Aorta (tissue), 5 donors: ENCODE results near the gene ARHGAP4. TPM values are rescaled to one million over a fixed set of nuclear protein-coding genes. Genes with fewer than 3 reads are reported as not detected.

ENCODE experiments used
- ATAC-seq: fragments of 200-7000 bp; cut with Tn5 transposase; one replicate; pipeline ENCODE4 v1.9.1; 2022; ENCODE audit warnings: moderate library complexity; ENCODE audit not compliant: low FRiP score
- DNase-seq, 2 donors: peaks; one replicate each; pipeline ENCODE4 v3.0.0-alpha.2; 2020
- H3K27ac ChIP-seq, 2 donors: one replicate each; pipeline ENCODE4 v1.5.1; 2013; ENCODE audit warnings: low read length in 2 of 2, mild to moderate bottlenecking in 2 of 2, moderate library complexity in 2 of 2, control low read depth in 1 of 2, inconsistent platforms in 1 of 2, low read depth in 1 of 2
- H3K27me3 ChIP-seq, 2 donors: one replicate each; pipeline ENCODE4 v1.6.1; 2013; ENCODE audit warnings: control low read depth in 1 of 2, low read length in 1 of 2, mild to moderate bottlenecking in 1 of 2, moderate library complexity in 1 of 2; ENCODE audit not compliant: insufficient read depth in 2 of 2, control insufficient read depth in 1 of 2
- H3K36me3 ChIP-seq, 2 donors: one replicate each; pipeline ENCODE4 v1.6.1; 2013; ENCODE audit warnings: control low read depth in 1 of 2, low read length in 1 of 2, mild to moderate bottlenecking in 1 of 2; ENCODE audit not compliant: insufficient read depth in 2 of 2, control insufficient read depth in 1 of 2
- H3K4me1 ChIP-seq, 2 donors: one replicate each; pipeline ENCODE4 v1.6.1; 2013; ENCODE audit warnings: low read length in 2 of 2, control low read depth in 1 of 2, mild to moderate bottlenecking in 1 of 2, moderate library complexity in 1 of 2; ENCODE audit not compliant: insufficient read depth in 2 of 2, control insufficient read depth in 1 of 2
- H3K4me3 ChIP-seq, 2 donors: one replicate each; pipeline ENCODE4 v1.5.1; 2013; ENCODE audit warnings: low read length in 2 of 2, control low read depth in 1 of 2, mild to moderate bottlenecking in 1 of 2
- H3K9me3 ChIP-seq: one replicate; pipeline ENCODE4 v1.6.1; 2013; ENCODE audit warnings: mild to moderate bottlenecking, low read length; ENCODE audit not compliant: control insufficient read depth
- WGBS, 2 donors: extraction: QIAGEN DNeasy Blood & Tissue Kit; methylation state at CpG; one replicate each; pipeline ENCODE4 v1.1.7; 2013; 5-methylcytosine and 5-hydroxymethylcytosine counted together
- intact Hi-C, 2 donors: fragments of 100-400 bp; cut with DNase I; formaldehyde crosslinking; loops; one replicate each; pipeline versions ENCODE4 v1.14.2 to v1.15.0; 2022
- polyA plus RNA-seq, 2 donors: library from polyadenylated mRNA; stranded (reverse); fragments of 200-250 nt; gene quantifications; one replicate each; pipeline ENCODE4 v1.2.3, GENCODE V29; 2013
- total RNA-seq, 2 donors: library from RNA; stranded (reverse); fragmentation: NEBNext Ultra II Directional; extraction: Animal tissue kit (Norgen Biotek cat#: 25700); gene quantifications; one replicate each; pipeline ENCODE4 v1.2.1, GENCODE V29; 2021
- donor health status: healthy with polysubstance abuse.
- donor health status: Bipolar disorder and iron deficiency.
- donor health status: DM: no; HTN: no; CAD: no.
- donor health status: DM: no; HTN: no; CAD: no.
- donor health status: DM: yes; HTN: yes; CAD: no.

Gene ARHGAP4
- total and polyA plus RNA-seq, 4 donors, result 13.5 to 81.3 (median 34.0) TPM

DNA sequence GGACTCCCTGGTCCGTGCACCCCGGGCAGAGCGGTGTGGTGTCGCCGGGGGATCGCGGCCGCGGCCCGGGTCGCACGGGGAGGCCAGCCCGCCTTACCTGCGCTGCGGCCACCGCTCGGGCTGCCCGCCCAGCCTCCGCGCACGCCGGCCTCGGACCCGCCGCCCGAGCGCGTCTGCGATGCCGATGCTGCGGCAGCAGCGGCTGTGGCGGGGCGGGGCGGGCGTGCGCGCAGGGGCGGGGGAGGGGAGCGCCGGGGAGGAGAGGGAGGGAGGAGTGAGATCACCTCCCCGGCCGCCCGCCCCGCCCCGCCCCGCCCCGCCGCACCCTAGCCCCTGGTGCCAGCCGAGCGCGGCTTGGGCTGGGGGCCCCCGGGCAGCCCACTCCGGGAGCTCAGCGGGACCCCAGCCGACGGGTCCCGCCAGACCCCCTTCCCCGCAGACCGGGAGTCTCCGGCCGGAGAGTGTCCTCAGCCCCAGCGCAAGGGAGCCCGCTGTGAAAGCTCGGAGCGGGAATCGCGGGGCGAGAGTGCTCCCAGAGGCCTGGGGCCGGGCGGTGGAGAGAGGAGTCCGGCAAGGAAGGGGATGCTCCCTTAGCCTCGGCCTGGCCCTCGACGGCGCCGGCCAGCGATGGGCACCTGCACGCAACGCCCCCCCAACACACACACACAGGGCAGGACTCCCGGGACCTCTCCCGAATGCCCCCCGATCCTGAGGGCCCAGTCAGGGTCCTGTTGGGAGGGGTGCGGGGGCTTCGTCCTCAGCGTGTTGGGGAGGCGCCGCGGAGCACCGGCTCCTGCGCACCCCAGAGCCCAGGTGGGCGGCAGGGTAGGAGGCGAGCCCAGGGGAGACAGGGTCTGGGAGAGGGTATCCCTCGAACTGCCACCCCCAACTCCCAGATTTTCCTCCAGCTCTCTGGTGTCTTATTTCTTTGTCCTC, 39.8 kb downstream of the ARHGAP4 start, which contains the start of gene L1CAM:
L1CAM (minus strand) TSS at position 206 of the 936 bp plus-strand sequence. CDS start 10,337 bp downstream, outside the sequence.
- DNase-seq, result no peak
- Histone ChIP-seq H3K27ac (no peak within 1 kb of the TSS), H3K4me1 (no peaks in the 10 kb centered on the region), H3K9me3 (no peaks in the 10 kb centered on the region), H3K27me3 (no peaks in the 10 kb centered on the region), H3K36me3 (no peaks in the 10 kb centered on the region), H3K4me3 (no peak within 1 kb of the TSS)
- 2 to 18% methylated on average over 51 to 89 of the region's 94 CpGs for WGBS, 2 donors
- intact Hi-C loops, result no loop called here
- no peak for ATAC-seq

DNA sequence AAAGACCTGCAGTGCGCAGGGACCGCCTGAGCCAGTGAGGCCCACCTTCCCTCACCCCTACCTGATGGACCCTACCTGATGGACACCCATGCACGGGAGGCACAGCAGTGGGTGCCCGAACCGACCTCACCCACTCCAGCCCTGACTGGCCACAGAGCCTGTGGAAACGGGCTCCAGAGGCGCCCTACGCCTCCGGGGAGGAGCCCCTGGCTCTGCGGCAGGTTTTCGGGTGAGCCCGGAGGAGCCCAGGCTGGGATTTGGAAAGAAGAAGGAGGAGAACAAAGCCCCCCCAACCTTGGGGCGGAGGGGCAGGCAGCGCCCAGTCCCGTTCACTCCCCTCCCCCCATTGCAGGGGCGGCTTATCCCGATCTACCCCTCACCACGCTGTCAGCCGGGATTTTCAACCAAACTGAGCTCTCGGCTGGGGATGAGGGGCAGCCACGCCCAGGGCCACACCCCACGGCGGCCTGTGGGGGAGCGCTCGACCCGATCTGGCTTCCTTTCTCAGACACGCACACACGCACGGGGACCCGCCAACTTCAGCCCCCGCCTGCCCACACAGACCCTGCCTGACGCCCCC, 40.8 kb downstream of the ARHGAP4 start:
- intact Hi-C loops, result no loop called here
- no peak overlapping the region for H3K27ac ChIP-seq
- H3K4me3 ChIP-seq, result no peak overlapping the region
- ATAC-seq (no peak), DNase-seq (no peak)
- H3K27me3 ChIP-seq, result no peaks in the 10 kb centered on the region
- no peaks in the 10 kb centered on the region for H3K36me3 ChIP-seq
- H3K9me3 ChIP-seq, result no peaks in the 10 kb centered on the region
- H3K4me1 ChIP-seq, result no peaks in the 10 kb centered on the region
- WGBS, 2 donors, result 4 to 16% methylated on average over 30 to 32 of the region's 32 CpGs

DNA sequence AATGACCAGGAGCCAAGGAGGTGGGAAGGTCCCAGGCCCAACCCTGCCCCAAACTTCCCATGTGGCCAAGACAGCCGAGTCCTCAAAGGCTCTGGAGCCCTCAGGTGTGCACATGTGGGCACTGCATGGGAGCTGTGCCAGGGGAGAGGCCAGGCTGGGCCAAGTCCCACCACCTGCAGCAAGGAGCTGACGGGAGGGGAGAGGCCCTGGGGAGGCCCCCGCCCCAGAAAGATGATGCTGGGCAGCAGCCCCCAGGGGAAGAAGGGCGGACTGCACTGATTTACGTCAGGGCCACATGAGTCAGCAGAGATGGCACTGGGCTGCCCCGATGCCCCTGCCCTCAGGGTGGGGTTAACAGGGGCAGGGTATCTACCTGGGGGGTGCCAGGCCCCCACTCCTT, 41.5 kb downstream of the ARHGAP4 start:
- Histone ChIP-seq H3K4me1 (no peaks in the 10 kb centered on the region), H3K27ac (no peak overlapping the region), H3K27me3 (no peaks in the 10 kb centered on the region), H3K36me3 (no peaks in the 10 kb centered on the region), H3K4me3 (no peak overlapping the region), H3K9me3 (no peaks in the 10 kb centered on the region)
- DNase-seq (no peak), ATAC-seq (no peak)
- intact Hi-C loops, result no loop called here
- WGBS, 2 donors, result 43 to 53% methylated on average over 6 of the region's 6 CpGs

DNA sequence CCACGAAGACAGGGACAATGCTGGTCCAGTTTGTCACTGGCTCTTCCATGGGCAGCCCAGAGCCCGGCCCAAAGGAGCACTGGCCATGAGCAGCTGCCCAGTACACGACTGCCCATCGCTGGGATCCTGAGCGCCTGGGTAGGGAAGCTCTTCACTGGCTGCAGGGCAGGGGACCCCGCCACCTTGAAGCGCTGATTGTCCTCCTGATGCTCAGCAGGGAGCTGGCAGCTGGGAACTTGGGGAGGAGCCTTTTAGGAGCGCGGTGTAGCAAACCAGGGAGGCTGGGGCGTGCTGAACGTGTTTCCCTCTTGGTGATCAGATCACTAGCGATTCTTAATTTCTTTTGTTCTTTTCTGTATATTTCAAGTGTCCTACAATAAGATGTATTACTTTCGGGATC, 41.9 kb downstream of the ARHGAP4 start:
- ATAC-seq (no peak), DNase-seq (no peak)
- intact Hi-C loops, result no loop called here
- no peaks in the 10 kb centered on the region for H3K36me3 ChIP-seq
- no peaks in the 10 kb centered on the region for H3K27me3 ChIP-seq
- 48 to 50% methylated on average over 13 of the region's 13 CpGs for WGBS, 2 donors
- H3K27ac ChIP-seq, result no peak overlapping the region
- no peaks in the 10 kb centered on the region for H3K9me3 ChIP-seq
- no peaks in the 10 kb centered on the region for H3K4me1 ChIP-seq
- no peak overlapping the region for H3K4me3 ChIP-seq

DNA sequence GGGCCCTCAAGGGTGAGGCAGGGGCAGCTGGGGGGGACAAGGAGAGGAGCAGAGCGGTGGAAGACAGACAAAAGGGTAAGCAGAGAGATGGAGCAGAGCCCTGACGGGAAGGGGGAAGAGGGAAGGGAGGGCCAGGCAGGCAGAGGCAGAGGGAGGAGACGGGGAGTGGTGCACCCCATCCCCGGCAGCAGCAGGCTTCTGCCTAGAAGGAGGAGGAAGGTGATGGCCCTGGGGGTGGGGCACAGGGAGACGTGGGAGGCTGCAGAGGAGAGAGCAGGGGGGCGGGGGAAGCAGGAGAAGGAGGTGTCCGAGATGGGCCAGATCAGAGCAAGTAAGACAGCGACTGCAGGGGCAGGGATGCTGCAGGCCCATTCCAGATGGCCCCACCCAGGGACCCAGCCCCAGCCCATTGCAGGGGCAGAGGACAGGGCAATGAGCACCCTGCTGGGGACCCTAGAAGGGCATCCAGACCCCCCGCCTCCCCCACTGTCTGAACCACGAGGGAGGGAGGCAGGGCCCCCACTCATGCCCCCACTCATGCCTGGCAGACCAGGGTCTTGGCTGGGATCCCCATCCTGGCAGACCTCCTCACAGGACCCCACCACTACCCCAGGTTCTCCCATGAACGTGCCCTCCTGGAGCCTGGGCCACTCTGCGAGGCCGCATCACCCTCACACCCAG, 42.8 kb downstream of the ARHGAP4 start:
- Histone ChIP-seq H3K9me3 (no peaks in the 10 kb centered on the region), H3K4me1 (no peaks in the 10 kb centered on the region), H3K36me3 (no peaks in the 10 kb centered on the region), H3K27me3 (no peaks in the 10 kb centered on the region), H3K27ac (no peak overlapping the region), H3K4me3 (no peak overlapping the region)
- DNase-seq, result no peak
- intact Hi-C loops, result no loop called here
- ATAC-seq, result no peak
- WGBS, 2 donors, result 47 to 54% methylated on average over 12 to 13 of the region's 13 CpGs

DNA sequence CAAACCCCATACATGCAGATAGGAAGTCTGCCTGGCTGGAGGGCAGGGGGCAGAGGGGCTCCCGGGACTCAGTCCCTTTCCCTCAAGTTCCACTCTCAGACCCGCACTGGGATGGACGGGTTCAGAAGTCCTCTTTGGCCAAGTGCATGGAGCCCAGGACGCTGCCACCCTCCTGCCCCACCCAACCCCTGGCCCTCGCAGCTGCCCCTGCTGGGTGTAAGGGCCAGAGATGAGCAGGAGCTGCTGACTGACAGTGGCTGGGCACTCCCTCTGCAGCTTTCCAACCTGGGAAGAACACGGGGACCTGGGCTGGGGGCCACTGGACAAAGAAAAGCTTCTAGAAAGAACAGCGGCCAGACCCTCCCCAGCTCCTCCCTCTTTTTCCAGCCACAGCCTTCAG, 43.5 kb downstream of the ARHGAP4 start:
- WGBS, 2 donors, result 31 to 48% methylated on average over 7 of the region's 7 CpGs
- ATAC-seq, result no peak

DNA sequence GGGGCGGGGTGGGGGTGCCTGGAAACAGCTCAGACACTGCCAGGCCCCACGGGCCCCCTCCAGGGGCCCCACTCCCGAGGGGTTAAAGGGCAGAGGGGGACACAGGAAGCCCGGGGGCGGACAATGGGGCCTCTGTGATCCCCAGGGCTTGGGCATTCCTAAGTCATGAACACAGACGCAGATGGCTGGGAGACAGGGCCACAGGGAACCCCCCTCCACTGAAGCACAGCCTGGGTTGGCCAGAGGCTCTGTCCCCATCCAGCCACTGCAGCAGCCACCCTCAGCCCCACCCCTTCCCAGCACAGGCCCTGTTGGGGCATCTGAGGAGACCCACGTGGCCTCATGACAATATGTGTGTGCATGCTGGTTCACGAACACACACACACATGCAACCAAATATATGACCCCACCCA, 44.0 kb downstream of the ARHGAP4 start:
- Histone ChIP-seq H3K36me3 (no peaks in the 10 kb centered on the region), H3K4me3 (no peak overlapping the region), H3K4me1 (no peaks in the 10 kb centered on the region), H3K9me3 (no peaks in the 10 kb centered on the region), H3K27ac (no peak overlapping the region), H3K27me3 (no peaks in the 10 kb centered on the region)
- intact Hi-C loops, result no loop called here
- ATAC-seq, result no peak
- 19 to 41% methylated on average over 8 of the region's 8 CpGs for WGBS, 2 donors
- DNase-seq, result no peak

More for the DNA sequence above, 43.5 kb downstream of the ARHGAP4 start:
- H3K4me1 ChIP-seq, result no peaks in the 10 kb centered on the region
- H3K9me3 ChIP-seq, result no peaks in the 10 kb centered on the region
- no peaks in the 10 kb centered on the region for H3K27me3 ChIP-seq
- H3K27ac ChIP-seq, result no peak overlapping the region
- intact Hi-C loops, result no loop called here
- no peak overlapping the region for H3K4me3 ChIP-seq
- H3K36me3 ChIP-seq, result no peaks in the 10 kb centered on the region
- no peak for DNase-seq

DNA sequence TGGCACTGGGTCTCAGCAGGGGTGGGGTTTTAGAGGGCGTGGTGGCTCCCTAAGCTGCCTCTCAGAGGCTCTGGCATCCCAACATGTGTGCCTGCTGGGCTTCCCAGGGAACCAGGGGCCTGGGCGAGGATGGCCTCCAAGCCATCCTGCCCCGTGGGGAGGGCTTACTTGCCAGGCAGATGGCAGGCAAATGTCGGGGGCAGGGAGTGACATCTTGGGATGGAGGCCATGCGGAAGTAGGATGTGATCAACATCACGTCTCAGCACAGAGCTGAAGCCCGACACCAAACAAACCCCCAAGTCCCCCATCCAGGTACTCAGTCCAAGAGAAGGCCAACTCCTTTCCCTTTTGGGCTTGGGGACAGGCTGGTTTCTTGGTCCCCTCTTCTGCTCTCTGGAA, 44.8 kb downstream of the ARHGAP4 start:
- Histone ChIP-seq H3K36me3 (no peaks in the 10 kb centered on the region), H3K27ac (no peak overlapping the region), H3K4me3 (no peak overlapping the region), H3K27me3 (no peaks in the 10 kb centered on the region), H3K4me1 (no peaks in the 10 kb centered on the region), H3K9me3 (no peaks in the 10 kb centered on the region)
- intact Hi-C loops, result no loop called here
- 67 to 79% methylated on average over 7 of the region's 7 CpGs for WGBS, 2 donors
- no peak for ATAC-seq
- DNase-seq, result no peak
